ENCODE data around the gene SYTL3.

GRCh38 chr6:158714706-158715105 lies 64.9 kb downstream of the SYTL3 start:
- TF ChIP-seq POLR2A (IDR thresholded peaks at IDR 0.05) (no peak), CTCF (IDR thresholded peaks at IDR 0.05) (no peak), EP300 (IDR thresholded peaks at IDR 0.05; ENCODE audit: low read depth) (no peak), POLR2AphosphoS5 (IDR thresholded peaks at IDR 0.05) (no peak)
